HL-60/S4 treated with retinoic acid at 250 ng/mL for 4 days and 3 days (cell line): ENCODE data around the gene TLE1.
"Not testable (repeated sequence)": the region's sequence is repeated elsewhere in the genome, so short reads cannot be mapped to it uniquely, and the experiment has no call there.

Experiments used
- in situ Hi-C: fragments of 300-500 bp; cut with MboI; formaldehyde crosslinking; loops from 2 replicates; pipeline ENCODE4 v1.7.0; 2022; ENCODE audit warnings: low sequenced_read_pairs

TLE1 gene

GRCh38 chr9:81689343-81690175 is at the start of gene TLE1:
Gene TLE1, minus strand, starts transcription at chr9:81689547. Its CDS starts 1,307 bp downstream, at chr9:81688240.
- in situ Hi-C loops, result no loop called here

GRCh38 chr9:81737871-81738507 is 48.6 kb upstream of the TLE1 start:
- in situ Hi-C loops, result no loop called here

GRCh38 chr9:81730498-81730897 is 41.2 kb upstream of the TLE1 start:
- in situ Hi-C loops, result not testable (repeated sequence)

GRCh38 chr9:81729135-81729534 is 39.8 kb upstream of the TLE1 start:
- in situ Hi-C loops, result no loop called here

GRCh38 chr9:81724242-81724889 is 35.0 kb upstream of the TLE1 start:
- in situ Hi-C loops, result no loop called here

GRCh38 chr9:81722277-81722676 is 32.9 kb upstream of the TLE1 start:
- in situ Hi-C loops, result no loop called here

GRCh38 chr9:81720450-81721086 is 31.2 kb upstream of the TLE1 start:
- in situ Hi-C loops, result no loop called here

- in situ Hi-C loops, result no loop called here
These were observed 30.6 kb upstream of the TLE1 start for GRCh38 chr9:81719972-81720371.

- in situ Hi-C loops, result no loop called here
These were observed 28.9 kb upstream of the TLE1 start for GRCh38 chr9:81718244-81718643.

GRCh38 chr9:81717747-81718077 is 28.4 kb upstream of the TLE1 start:
- in situ Hi-C loops, result no loop called here

GRCh38 chr9:81717061-81717746 is 27.9 kb upstream of the TLE1 start:
- in situ Hi-C loops, result no loop called here

- in situ Hi-C loops, result no loop called here
These were observed 27.1 kb upstream of the TLE1 start for GRCh38 chr9:81716409-81716808.

GRCh38 chr9:81705578-81705977 is 16.2 kb upstream of the TLE1 start:
- in situ Hi-C loops, result no loop called here

- in situ Hi-C loops, result no loop called here
These were observed 5.2 kb upstream of the TLE1 start for GRCh38 chr9:81694541-81694940.

- in situ Hi-C loops, result no loop called here
These were observed 4.5 kb upstream of the TLE1 start for GRCh38 chr9:81693671-81694378.

GRCh38 chr9:81690251-81690851 is 1.0 kb upstream of the TLE1 start:
- in situ Hi-C loops, result no loop called here

GRCh38 chr9:81689093-81689342 is 329 bp downstream of the TLE1 start:
- in situ Hi-C loops, result not testable (repeated sequence)

- in situ Hi-C loops, result not testable (repeated sequence)
These were observed 870 bp downstream of the TLE1 start for GRCh38 chr9:81688262-81689092.

- in situ Hi-C loops, result no loop called here
These were observed 1.7 kb downstream of the TLE1 start for GRCh38 chr9:81687521-81688261.
